GM23338 (cell line): Measurements from ENCODE around the gene ELAPOR1.

Experiments used
- CREB1 ChIP-seq: fragments of 250-450 bp; sonication (Bioruptor Pico); IDR thresholded peaks from 2 replicates; pipeline ENCODE4 v1.5.0; 2020; ENCODE audit warnings: low read depth, mild to moderate bottlenecking, moderate library complexity
- CTCF ChIP-seq, 2 experiments: fragments of 200-600 bp in 1 of 2; sonication (generic) in 1 of 2; conservative IDR thresholded peaks; 2 replicates each; pipeline versions ENCODE4 v1.5.1 to v1.6.1; 2016 to 2017; ENCODE audit warnings: antibody characterized with exemption in 2 of 2, low read depth in 2 of 2, mild to moderate bottlenecking in 2 of 2, moderate library complexity in 1 of 2
- EZH2 ChIP-seq: fragments of 200-600 bp; sonication (generic); IDR thresholded peaks from one replicate; pipeline ENCODE4 v1.8.0; 2017; ENCODE audit warnings: antibody characterized with exemption, mild to moderate bottlenecking, low read depth; ENCODE audit not compliant: unreplicated experiment
- EZH2phosphoT487 ChIP-seq: fragments of 200-600 bp; sonication (generic); IDR thresholded peaks from one replicate; pipeline ENCODE4 v1.8.1; 2018; ENCODE audit warnings: antibody characterized with exemption; ENCODE audit not compliant: unreplicated experiment
- JUNB ChIP-seq: IDR thresholded peaks from one replicate; pipeline ENCODE4 v1.6.1; 2016; ENCODE audit warnings: antibody characterized with exemption; ENCODE audit not compliant: unreplicated experiment
- POLR2AphosphoS5 ChIP-seq: IDR thresholded peaks from 2 replicates; pipeline ENCODE4 v1.6.1; 2016; ENCODE audit warnings: antibody characterized with exemption, low read depth
- REST ChIP-seq: IDR thresholded peaks from one replicate; pipeline ENCODE4 v1.6.1; 2018; ENCODE audit warnings: antibody characterized with exemption; ENCODE audit not compliant: unreplicated experiment
- ZNF331 ChIP-seq: fragments of 250-450 bp; sonication (Bioruptor Pico); IDR thresholded peaks from 2 replicates; pipeline ENCODE4 v1.5.0; 2020; ENCODE audit warnings: low read depth, mild to moderate bottlenecking, moderate library complexity

GRCh38 chr1:109116286-109116685 lies 2.4 kb downstream of the ELAPOR1 start:
- TF ChIP-seq EZH2 = no peak
- TF ChIP-seq CTCF (conservative IDR thresholded peaks at IDR 0.05; ENCODE audit: low read depth in 2 of 2) = no peak
- no peak for TF ChIP-seq EZH2phosphoT487
- no peak for TF ChIP-seq CREB1 (CRISPR knock-in tag)
- TF ChIP-seq REST = no peak
- no peak for TF ChIP-seq ZNF331 (CRISPR knock-in tag)
- no peak for TF ChIP-seq JUNB
- no peak for TF ChIP-seq POLR2AphosphoS5
